ENCODE measurements around the gene LRRC15. TPM values are rescaled to one million over a fixed set of nuclear protein-coding genes. Genes with fewer than 3 reads are reported as not detected.

The LRRC15 gene
- total RNA-seq, 1 experiment from 2014 or later = not detected

GRCh38 chr3:194332858-194333211 is 36.7 kb downstream of the LRRC15 start:
- CTCF ChIA-PET = interaction anchor here (1.0 to 1.8 kb wide), 6 partner anchors 10 to 551 kb away, joined by 4 to 10 read pairs (median 4); no protein-coding TSS in a partner anchor
- peaks cover 19% of the 10 kb centered on the region for H3K27me3 Mint-ChIP-seq (ENCODE audit: unreplicated experiment)
- H3K27ac Mint-ChIP-seq (ENCODE audit: unreplicated experiment) = peak overlapping the region; percentile 26
- no peak for TF ChIP-seq CTCF (IDR thresholded peaks at IDR 0.05; ENCODE audit: unreplicated experiment)
- H3K4me3 Mint-ChIP-seq (ENCODE audit: low read depth, unreplicated experiment) = peak overlapping the region; percentile 82
- BruUV-seq (replicated peaks) = no TSS peak
- DNase-seq = no peak
- H3K9me3 Mint-ChIP-seq (ENCODE audit: low read depth, unreplicated experiment) = no peaks in the 10 kb centered on the region
- intact Hi-C loops (cut with micrococcal nuclease; ENCODE audit: unreplicated experiment) = loop anchor here (1.0 to 10.0 kb wide), 2 partner anchors 71 to 302 kb away; partner anchors contain the start of gene TMEM44
- H3K4me1 Mint-ChIP-seq (ENCODE audit: low read depth, unreplicated experiment) = peaks cover 22% of the 10 kb centered on the region
- peaks cover 12% of the 10 kb centered on the region for H3K36me3 Mint-ChIP-seq (ENCODE audit: insufficient read depth, unreplicated experiment)

GRCh38 chr3:194330579-194330978 is 39.0 kb downstream of the LRRC15 start:
- Mint-ChIP-seq H3K4me3 (ENCODE audit: low read depth, unreplicated experiment) (no peak overlapping the region), H3K9me3 (ENCODE audit: low read depth, unreplicated experiment) (no peaks in the 10 kb centered on the region), H3K4me1 (ENCODE audit: low read depth, unreplicated experiment) (peaks cover 22% of the 10 kb centered on the region), H3K27me3 (ENCODE audit: unreplicated experiment) (no peaks in the 10 kb centered on the region), H3K27ac (ENCODE audit: unreplicated experiment) (no peak overlapping the region), H3K36me3 (ENCODE audit: insufficient read depth, unreplicated experiment) (peaks cover 12% of the 10 kb centered on the region)
- intact Hi-C loops (cut with micrococcal nuclease; ENCODE audit: unreplicated experiment) = loop anchor here (10.0 kb wide), 1 partner anchor 304 kb away; the partner anchor contains the start of gene TMEM44
- no TSS peak for BruUV-seq (replicated peaks)
- no peak for TF ChIP-seq CTCF (IDR thresholded peaks at IDR 0.05; ENCODE audit: unreplicated experiment)
- DNase-seq = no peak
- CTCF ChIA-PET = interaction anchor here (0.7 to 1.2 kb wide), 3 partner anchors 15 to 20 kb away, joined by 3 to 4 read pairs (median 3); no protein-coding TSS in a partner anchor

GRCh38 chr3:194330160-194330559 is 39.4 kb downstream of the LRRC15 start:
- TF ChIP-seq CTCF (IDR thresholded peaks at IDR 0.05; ENCODE audit: unreplicated experiment) = no peak
- H3K4me1 Mint-ChIP-seq (ENCODE audit: low read depth, unreplicated experiment) = peaks cover 22% of the 10 kb centered on the region
- H3K36me3 Mint-ChIP-seq (ENCODE audit: insufficient read depth, unreplicated experiment) = peaks cover 12% of the 10 kb centered on the region
- no peaks in the 10 kb centered on the region for H3K27me3 Mint-ChIP-seq (ENCODE audit: unreplicated experiment)
- H3K27ac Mint-ChIP-seq (ENCODE audit: unreplicated experiment) = no peak overlapping the region
- intact Hi-C loops (cut with micrococcal nuclease; ENCODE audit: unreplicated experiment) = loop anchor here (10.0 kb wide), 1 partner anchor 305 kb away; the partner anchor contains the start of gene TMEM44
- BruUV-seq (replicated peaks) = no TSS peak
- no peak for DNase-seq
- H3K9me3 Mint-ChIP-seq (ENCODE audit: low read depth, unreplicated experiment) = no peaks in the 10 kb centered on the region
- CTCF ChIA-PET = interaction anchor here (0.7 to 1.2 kb wide), 3 partner anchors 15 to 21 kb away, joined by 3 to 4 read pairs (median 3); no protein-coding TSS in a partner anchor
- no peak overlapping the region for H3K4me3 Mint-ChIP-seq (ENCODE audit: low read depth, unreplicated experiment)

GRCh38 chr3:194329583-194329965 is 40.0 kb downstream of the LRRC15 start:
- Mint-ChIP-seq H3K36me3 (ENCODE audit: insufficient read depth, unreplicated experiment) (peaks cover 12% of the 10 kb centered on the region), H3K9me3 (ENCODE audit: low read depth, unreplicated experiment) (no peaks in the 10 kb centered on the region), H3K4me3 (ENCODE audit: low read depth, unreplicated experiment) (no peak overlapping the region), H3K27me3 (ENCODE audit: unreplicated experiment) (no peaks in the 10 kb centered on the region), H3K4me1 (ENCODE audit: low read depth, unreplicated experiment) (peaks cover 22% of the 10 kb centered on the region), H3K27ac (ENCODE audit: unreplicated experiment) (no peak overlapping the region)
- no peak for DNase-seq
- no TSS peak for BruUV-seq (replicated peaks)
- CTCF ChIA-PET = interaction anchor here (1.2 kb wide), 1 partner anchor 14 kb away, joined by 3 read pairs; no protein-coding TSS in a partner anchor
- intact Hi-C loops (cut with micrococcal nuclease; ENCODE audit: unreplicated experiment) = no loop called here
- no peak for TF ChIP-seq CTCF (IDR thresholded peaks at IDR 0.05; ENCODE audit: unreplicated experiment)

Measured in Calu3 (cell line).